SIG-M5 (cell line): ENCODE data around the gene HTR3E.
"Not testable (repeated sequence)": the region's sequence is repeated elsewhere in the genome, so short reads cannot be mapped to it uniquely, and the experiment has no call there.

ENCODE experiments used
- DNase-seq: peaks from one replicate; lab custom pipeline; 2025; lab: John Stamatoyannopoulos, UW

HTR3E gene, protein sequence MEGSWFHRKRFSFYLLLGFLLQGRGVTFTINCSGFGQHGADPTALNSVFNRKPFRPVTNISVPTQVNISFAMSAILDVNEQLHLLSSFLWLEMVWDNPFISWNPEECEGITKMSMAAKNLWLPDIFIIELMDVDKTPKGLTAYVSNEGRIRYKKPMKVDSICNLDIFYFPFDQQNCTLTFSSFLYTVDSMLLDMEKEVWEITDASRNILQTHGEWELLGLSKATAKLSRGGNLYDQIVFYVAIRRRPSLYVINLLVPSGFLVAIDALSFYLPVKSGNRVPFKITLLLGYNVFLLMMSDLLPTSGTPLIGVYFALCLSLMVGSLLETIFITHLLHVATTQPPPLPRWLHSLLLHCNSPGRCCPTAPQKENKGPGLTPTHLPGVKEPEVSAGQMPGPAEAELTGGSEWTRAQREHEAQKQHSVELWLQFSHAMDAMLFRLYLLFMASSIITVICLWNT

GRCh38 chr3:184096811-184097383 is at the start of gene HTR3E:
Gene HTR3E, plus strand, starts transcription at chr3:184097064. Its CDS starts 466 bp downstream, at chr3:184097530.
- DNase-seq: no peak

- DNase-seq: no peak
These were observed 46.5 kb upstream of the HTR3E start for GRCh38 chr3:184050217-184050847.

DNA sequence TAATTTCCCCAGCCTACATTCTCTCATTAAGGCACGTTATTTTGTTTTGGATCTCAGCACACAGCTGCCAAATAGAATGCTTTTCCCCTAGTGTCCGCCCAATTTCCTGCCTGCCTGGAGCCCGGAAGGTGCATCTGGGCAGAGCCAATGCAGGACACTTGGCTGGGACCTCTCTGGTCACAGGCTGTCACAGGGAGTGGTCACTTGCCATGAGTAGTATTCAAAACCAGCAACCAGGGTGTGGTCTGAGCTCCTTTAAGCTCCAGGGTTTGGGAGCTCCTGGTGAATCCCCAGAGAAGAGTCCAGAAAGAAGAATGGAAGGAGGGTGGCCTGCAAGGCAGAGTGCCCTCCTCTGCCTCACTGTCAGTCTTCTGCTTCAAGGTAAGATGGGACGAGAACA is 44.1 kb upstream of the HTR3E start, which contains the start of gene HTR3C:
Gene HTR3C, plus strand, starts transcription at position 281 of the 400 bp plus-strand sequence. Its CDS starts 34 bp downstream, at position 315.
- DNase-seq: no peak

- DNase-seq: no peak
These were observed 38.8 kb upstream of the HTR3E start for GRCh38 chr3:184058029-184058428.

- no peak for DNase-seq
These were observed 37.4 kb upstream of the HTR3E start for GRCh38 chr3:184059424-184059823.

DNA sequence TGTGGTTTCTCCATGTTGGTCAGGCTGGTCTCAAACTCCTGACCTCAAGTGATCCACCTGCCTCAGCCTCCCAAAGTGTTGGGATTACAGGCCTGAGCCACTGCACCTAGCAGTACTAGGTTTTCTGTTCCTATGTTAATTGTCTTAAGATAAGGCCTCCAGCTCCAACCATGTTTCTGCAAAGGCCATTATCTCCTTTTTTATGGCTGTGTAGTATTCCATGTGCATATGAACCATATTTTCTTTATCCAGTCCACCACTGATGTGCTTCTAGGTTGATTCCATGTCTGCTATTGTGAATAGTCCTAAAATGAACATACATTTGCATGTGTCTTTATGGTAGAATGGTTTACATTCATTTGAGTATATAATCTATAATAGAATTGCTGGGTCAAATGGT is 34.2 kb upstream of the HTR3E start:
- no peak for DNase-seq

GRCh38 chr3:184066211-184066610 is 30.7 kb upstream of the HTR3E start:
- DNase-seq: no peak

DNA sequence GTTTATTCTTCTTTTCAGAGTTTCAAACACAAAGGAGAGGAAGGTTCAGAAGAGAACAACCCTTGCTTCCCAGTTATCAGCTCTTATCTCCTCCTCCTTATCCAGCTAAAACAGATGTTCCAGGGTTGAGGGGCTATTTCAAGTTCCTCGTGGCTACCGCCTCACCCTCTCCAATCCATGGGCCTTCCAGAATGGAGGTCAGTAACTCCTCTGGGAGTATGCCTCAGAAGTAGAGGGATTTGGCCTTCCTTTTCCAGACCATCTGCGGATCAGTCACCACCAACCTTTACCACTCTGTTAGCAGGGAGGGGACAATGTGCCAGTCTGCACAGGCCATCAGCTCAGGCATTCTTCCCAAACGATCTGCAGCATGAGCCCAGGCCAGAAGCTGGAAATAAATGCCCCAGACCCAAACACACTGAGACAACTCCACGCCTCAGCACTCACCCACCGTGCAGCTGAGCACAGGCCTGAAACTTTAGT is 29.2 kb upstream of the HTR3E start:
- DNase-seq: no peak

DNA sequence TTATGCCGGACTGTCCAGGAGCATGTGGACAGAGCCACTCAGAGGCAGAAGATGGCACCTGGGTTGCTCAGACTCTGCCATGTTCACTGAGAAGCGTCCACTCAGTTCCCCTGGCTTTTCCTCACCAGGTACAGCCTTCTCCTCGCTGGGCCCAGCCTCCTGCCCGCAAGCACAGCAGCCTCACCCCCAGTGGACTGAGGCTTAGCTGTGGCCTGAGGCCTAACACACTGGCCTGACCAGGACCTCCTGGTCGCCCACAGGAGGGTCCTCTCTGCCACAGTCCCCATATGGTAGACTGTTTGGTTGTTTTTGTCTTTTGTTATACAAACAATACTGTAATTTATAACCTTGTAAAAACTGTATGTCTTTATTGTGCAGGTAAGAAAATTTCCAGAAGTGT is 28.5 kb upstream of the HTR3E start:
- DNase-seq: no peak

DNA sequence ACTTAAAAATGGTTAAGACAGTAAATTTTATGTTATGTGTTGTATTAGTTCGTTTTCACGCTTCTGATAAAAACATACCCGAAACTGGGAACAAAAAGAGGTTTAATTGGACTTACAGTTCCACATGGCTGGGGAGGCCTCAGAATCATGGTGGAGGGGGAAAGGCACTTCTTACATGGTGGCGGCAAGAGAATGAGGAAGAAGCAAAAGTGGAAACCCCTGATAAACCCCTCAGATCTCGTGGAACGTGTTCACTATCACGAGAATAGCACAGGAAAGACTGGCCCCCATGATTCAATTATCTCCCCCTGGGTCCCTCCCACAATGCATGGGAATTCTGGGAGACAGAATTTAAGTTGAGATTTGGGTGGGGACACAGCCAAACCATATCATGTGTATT is 25.7 kb upstream of the HTR3E start:
- not testable (repeated sequence) for DNase-seq

- no peak for DNase-seq
These were observed 23.2 kb upstream of the HTR3E start for GRCh38 chr3:184073621-184074020.

DNA sequence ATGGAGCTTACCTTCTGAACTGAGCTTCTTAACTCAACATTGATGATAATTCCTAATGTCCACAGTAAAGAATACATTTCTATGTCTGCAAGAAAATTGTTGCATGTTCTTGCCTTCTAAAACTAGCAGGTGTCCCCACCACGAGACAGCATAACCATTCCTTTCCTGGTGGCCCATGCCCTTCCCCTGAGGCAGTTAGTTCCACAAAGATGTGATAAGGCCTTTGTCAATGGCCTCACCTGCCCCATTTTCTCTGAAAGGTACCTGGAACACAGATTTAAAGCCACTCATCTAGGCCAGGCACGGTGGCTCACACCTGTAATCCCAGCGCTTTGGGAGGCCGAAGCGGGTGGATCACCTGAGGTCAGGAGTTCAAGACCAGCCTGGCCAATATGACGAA is 21.0 kb upstream of the HTR3E start:
- no peak for DNase-seq

DNA sequence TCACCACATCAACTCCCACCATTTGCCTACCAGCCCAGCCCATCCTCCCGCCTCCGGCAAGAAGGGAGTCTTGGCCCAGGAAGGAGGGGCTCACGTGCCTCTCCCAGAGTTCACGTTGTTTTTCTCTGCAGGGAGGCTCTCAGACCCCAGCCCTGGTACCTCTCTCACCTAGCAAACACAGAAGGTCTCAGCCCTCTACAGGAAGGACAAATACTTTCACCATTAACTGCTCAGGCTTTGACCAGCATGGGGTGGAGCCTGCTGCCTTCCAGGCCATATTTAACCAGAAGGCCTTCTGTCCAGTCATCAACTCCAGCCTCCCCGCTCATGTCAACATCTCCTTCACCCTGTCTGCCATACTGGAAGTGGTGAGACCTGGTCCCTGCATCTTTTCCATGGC is 19.0 kb upstream of the HTR3E start:
- DNase-seq: no peak

DNA sequence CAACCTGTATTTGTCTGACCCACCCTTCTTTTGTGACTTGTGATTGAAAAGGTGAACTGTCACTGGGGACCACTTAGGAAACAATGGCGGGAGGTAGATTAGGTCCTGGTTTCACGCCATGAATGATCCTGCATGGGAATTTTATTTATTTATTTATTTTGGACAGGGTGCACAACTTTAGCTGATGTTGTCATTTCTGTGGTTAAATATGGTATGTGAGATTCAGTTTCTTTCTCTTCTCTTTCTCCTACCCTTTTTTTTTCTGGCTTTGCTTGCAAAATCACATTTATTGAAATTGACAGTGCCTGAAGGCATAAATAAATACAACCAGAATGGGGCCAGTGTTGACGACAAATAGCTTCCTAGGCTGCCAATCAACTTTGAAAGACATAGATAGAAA is 18.0 kb upstream of the HTR3E start:
- no peak for DNase-seq

- no peak for DNase-seq
These were observed 15.6 kb upstream of the HTR3E start for GRCh38 chr3:184081116-184081830.

GRCh38 chr3:184082034-184082433 is 14.8 kb upstream of the HTR3E start:
- DNase-seq: no peak

GRCh38 chr3:184082465-184082864 is 14.4 kb upstream of the HTR3E start:
- no peak for DNase-seq

DNA sequence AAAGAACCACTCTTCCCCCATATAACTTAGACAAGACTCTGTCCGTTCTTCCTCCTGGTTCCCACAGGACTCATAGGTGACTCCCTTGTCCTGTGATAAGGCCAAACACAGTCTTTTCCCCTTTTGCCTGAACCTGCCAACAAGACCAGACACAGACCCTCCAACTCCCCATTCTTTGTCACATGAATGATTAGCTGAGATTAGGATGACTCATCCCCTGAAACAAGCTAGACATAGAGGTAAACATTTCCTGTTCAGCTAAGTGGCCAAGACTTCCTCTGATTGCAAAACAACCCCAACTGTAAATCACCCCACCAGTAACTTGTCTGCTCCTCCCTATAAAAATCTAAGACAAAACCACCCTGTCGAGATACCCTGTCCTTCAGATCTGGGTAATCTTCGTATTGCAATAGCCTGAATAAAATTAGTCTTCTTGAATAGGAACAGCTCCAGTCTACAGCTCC is 11.4 kb upstream of the HTR3E start:
- no peak for DNase-seq

DNA sequence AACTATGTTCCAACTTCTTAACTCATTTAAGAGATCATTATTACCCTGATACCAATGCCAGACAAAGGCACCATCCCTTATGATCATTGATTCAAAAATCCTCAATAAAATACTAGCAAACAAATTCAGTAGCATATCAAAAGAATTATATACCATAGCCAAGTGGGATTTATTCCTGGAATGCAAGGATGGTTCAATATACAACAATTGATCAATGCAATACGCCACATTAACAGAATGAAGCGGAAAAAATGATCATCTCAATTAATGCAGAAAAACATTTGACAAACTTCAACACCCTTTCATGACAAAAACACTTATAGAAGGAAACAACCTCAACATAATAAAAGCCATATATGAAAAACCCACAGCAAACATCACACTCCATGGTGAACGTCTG is 4.7 kb upstream of the HTR3E start:
- no peak for DNase-seq

GRCh38 chr3:184097556-184097955 is 692 bp downstream of the HTR3E start:
- DNase-seq: no peak

GRCh38 chr3:184099806-184100686 is 3.2 kb downstream of the HTR3E start:
- DNase-seq: no peak
